Brain pericyte (primary cell): Measurements from ENCODE around the gene SRPK3.

Experiments
- DNase-seq: peaks from one replicate; pipeline ENCODE4 v3.0.0-alpha.2; 2012; ENCODE audit warnings: low read depth, low spot score

SRPK3 gene

GRCh38 chrX:153770601-153771414 lies 10.0 kb upstream of the SRPK3 start:
- no peak for DNase-seq

- DNase-seq, result no peak
Measured at GRCh38 chrX:153771415-153772315, 9.2 kb upstream of the SRPK3 start.

GRCh38 chrX:153772316-153773217 lies 8.3 kb upstream of the SRPK3 start:
- no peak for DNase-seq

GRCh38 chrX:153773218-153773611 lies 7.6 kb upstream of the SRPK3 start:
- no peak for DNase-seq

- no peak for DNase-seq
Measured at GRCh38 chrX:153773741-153774575, 6.9 kb upstream of the SRPK3 start.

GRCh38 chrX:153774576-153775292 lies 6.1 kb upstream of the SRPK3 start:
- DNase-seq, result no peak

GRCh38 chrX:153775293-153776119 lies 5.3 kb upstream of the SRPK3 start:
- no peak for DNase-seq

GRCh38 chrX:153776120-153776599 lies 4.7 kb upstream of the SRPK3 start:
- DNase-seq, result no peak

GRCh38 chrX:153776611-153777045 lies 4.2 kb upstream of the SRPK3 start:
- DNase-seq, result no peak

GRCh38 chrX:153777261-153778090 lies 3.4 kb upstream of the SRPK3 start:
- no peak for DNase-seq

GRCh38 chrX:153778181-153778580 lies 2.7 kb upstream of the SRPK3 start:
- DNase-seq, result no peak

GRCh38 chrX:153778684-153779101 lies 2.1 kb upstream of the SRPK3 start:
- DNase-seq, result no peak

- DNase-seq, result no peak
Measured at GRCh38 chrX:153779891-153780677, 757 bp upstream of the SRPK3 start.

- no peak for DNase-seq
Measured at GRCh38 chrX:153781428-153782047, 697 bp downstream of the SRPK3 start.

GRCh38 chrX:153782313-153782712 lies 1.5 kb downstream of the SRPK3 start:
- DNase-seq, result no peak

- no peak for DNase-seq
Measured at GRCh38 chrX:153782871-153783270, 2.0 kb downstream of the SRPK3 start.
